IMR-90 (cell line): ENCODE results near the gene RASA1. TPM values are rescaled to one million over a fixed set of nuclear protein-coding genes. Genes with fewer than 3 reads are reported as not detected.

Experiments used
- ATAC-seq: fragments of 200-7000 bp; cut with Tn5 transposase; 2 replicates; pipeline ENCODE4 v1.9.1; 2020; ENCODE audit warnings: low read depth, mild to moderate bottlenecking, moderate library complexity
- BruUV-seq: library from RNA; stranded (reverse); fragments of 400-500 nt; replicated peaks from 2 replicates; lab custom pipeline; 2021; lab: Mats Ljungman, UMichigan
- CTCF ChIA-PET: fragments of 300-600 bp; formaldehyde crosslinking; extraction: SDS; loops from one replicate; lab custom pipeline; 2021; ENCODE audit warnings: antibody characterized with exemption; lab: Yijun Ruan, JAX
- POLR2A ChIA-PET: fragments of 300-600 bp; sonication (Branson Sonifier 250); formaldehyde crosslinking; loops from one replicate; lab custom pipeline; 2022; ENCODE audit warnings: antibody characterized with exemption; ENCODE audit not compliant: unreplicated experiment; lab: Charles Lee
- DNase-seq: peaks from one replicate; pipeline ENCODE4 v3.0.0; 2013
- H2AFZ ChIP-seq: replicated peaks from 2 replicates; pipeline ENCODE3; 2013; ENCODE audit warnings: low read length, mild to moderate bottlenecking; ENCODE audit not compliant: poor library complexity
- H2AK5ac ChIP-seq: 2 replicates; pipeline ENCODE4 v1.6.1; 2013; ENCODE audit warnings: low read depth, low read length, inconsistent platforms
- H2AK9ac ChIP-seq: replicated peaks from 2 replicates; pipeline ENCODE3; 2013; ENCODE audit warnings: mild to moderate bottlenecking, low read depth, low read length, moderate library complexity; ENCODE audit not compliant: poor library complexity
- H2BK120ac ChIP-seq: 2 replicates; pipeline ENCODE4 v1.6.1; 2013; ENCODE audit warnings: low read depth, low read length, inconsistent platforms
- H2BK15ac ChIP-seq: 3 replicates; pipeline ENCODE4 v1.6.1; 2013; ENCODE audit warnings: low read depth, low read length, inconsistent platforms
- H2BK20ac ChIP-seq: 2 replicates; pipeline ENCODE4 v1.6.1; 2013; ENCODE audit warnings: low read depth, mild to moderate bottlenecking, inconsistent platforms, low read length, moderate library complexity
- H2BK5ac ChIP-seq: 2 replicates; pipeline ENCODE4 v1.6.1; 2013; ENCODE audit warnings: mild to moderate bottlenecking, low read depth, low read length, inconsistent platforms; ENCODE audit not compliant: poor library complexity, severe bottlenecking
- H3K14ac ChIP-seq: replicated peaks from 2 replicates; pipeline ENCODE4 v1.6.1; 2013; ENCODE audit warnings: low read depth, low read length, inconsistent platforms
- H3K18ac ChIP-seq: 2 replicates; pipeline ENCODE4 v1.6.1; 2013; ENCODE audit warnings: low read depth, low read length, control low read depth
- H3K23ac ChIP-seq: 2 replicates; pipeline ENCODE4 v1.6.1; 2013; ENCODE audit warnings: low read depth, low read length, inconsistent platforms
- H3K27ac ChIP-seq: 2 replicates; pipeline ENCODE4 v1.5.1; 2013; ENCODE audit warnings: mild to moderate bottlenecking, control low read depth, low read length; ENCODE audit not compliant: insufficient read depth
- H3K27me3 ChIP-seq: 2 replicates; pipeline ENCODE4 v1.6.1; 2013; ENCODE audit warnings: low read length; ENCODE audit not compliant: control insufficient read depth, insufficient read depth
- H3K36me3 ChIP-seq: 2 replicates; pipeline ENCODE4 v1.6.1; 2013; ENCODE audit warnings: low read length, mixed read lengths; ENCODE audit not compliant: control insufficient read depth, insufficient read depth
- H3K4ac ChIP-seq: 2 replicates; pipeline ENCODE4 v1.6.1; 2013; ENCODE audit warnings: low read depth, low read length, inconsistent platforms
- H3K4me1 ChIP-seq: 2 replicates; pipeline ENCODE4 v1.6.1; 2013; ENCODE audit warnings: low read length, mixed read lengths; ENCODE audit not compliant: control insufficient read depth, insufficient read depth
- H3K4me2 ChIP-seq: 2 replicates; pipeline ENCODE4 v1.6.1; 2013; ENCODE audit warnings: low read depth, mild to moderate bottlenecking, control low read depth, low read length, moderate library complexity
- H3K4me3 ChIP-seq: 2 replicates; pipeline ENCODE4 v1.5.1; 2013; ENCODE audit warnings: low read depth, mild to moderate bottlenecking, control low read depth, low read length, moderate library complexity; ENCODE audit not compliant: insufficient read depth
- H3K56ac ChIP-seq: 2 replicates; pipeline ENCODE4 v1.6.1; 2013; ENCODE audit warnings: low read length, inconsistent platforms; ENCODE audit not compliant: insufficient read depth; ENCODE audit errors: extremely low read depth
- H3K79me1 ChIP-seq, 2 experiments: 2 replicates each; pipeline ENCODE4 v1.6.1; 2013; ENCODE audit warnings: low read length in 2 of 2, inconsistent platforms in 1 of 2, low read depth in 1 of 2
- H3K9ac ChIP-seq: 2 replicates; pipeline ENCODE4 v1.6.1; 2013; ENCODE audit warnings: low read depth, low read length, control low read depth
- H3K9me1 ChIP-seq: 2 replicates; pipeline ENCODE4 v1.6.1; 2013; ENCODE audit warnings: low read length, inconsistent platforms; ENCODE audit not compliant: insufficient read depth
- H3K9me3 ChIP-seq: 2 replicates; pipeline ENCODE4 v1.6.1; 2013; ENCODE audit warnings: low read length; ENCODE audit not compliant: control insufficient read depth, insufficient read depth
- H4K20me1 ChIP-seq: 2 replicates; pipeline ENCODE4 v1.6.1; 2013; ENCODE audit warnings: low read length, inconsistent platforms; ENCODE audit not compliant: insufficient read depth
- H4K5ac ChIP-seq: 2 replicates; pipeline ENCODE4 v1.6.1; 2013; ENCODE audit warnings: mild to moderate bottlenecking, low read depth, low read length, control low read depth
- H4K8ac ChIP-seq, 2 experiments: 2 replicates each; pipeline ENCODE4 v1.6.1; 2013; ENCODE audit warnings: low read depth in 2 of 2, low read length in 2 of 2, control low read depth in 1 of 2, inconsistent platforms in 1 of 2
- H4K91ac ChIP-seq: 2 replicates; pipeline ENCODE4 v1.6.1; 2013; ENCODE audit warnings: low read depth, low read length, inconsistent platforms; ENCODE audit not compliant: insufficient read depth
- CHD1 ChIP-seq: IDR thresholded peaks from 2 replicates; pipeline ENCODE4 v1.6.1; 2012; ENCODE audit warnings: low read depth, low read length, improper control_type of control experiment
- MAFK ChIP-seq: IDR thresholded peaks from 2 replicates; pipeline ENCODE4 v1.6.1; 2012; ENCODE audit warnings: low read depth, low read length, improper control_type of control experiment
- MAZ ChIP-seq: IDR thresholded peaks from 2 replicates; pipeline ENCODE4 v1.6.1; 2012; ENCODE audit warnings: low read depth, mild to moderate bottlenecking, low read length, improper control_type of control experiment, moderate library complexity, borderline replicate concordance
- MXI1 ChIP-seq: IDR thresholded peaks from 2 replicates; pipeline ENCODE4 v1.6.1; 2012; ENCODE audit warnings: low read depth, mild to moderate bottlenecking, low read length, moderate library complexity, borderline replicate concordance
- NFE2L2 ChIP-seq: fragments of 150-350 bp; IDR thresholded peaks from 2 replicates; pipeline ENCODE4 v1.6.1; 2016; ENCODE audit warnings: low read depth, mild to moderate bottlenecking, low read length
- RAD21 ChIP-seq: IDR thresholded peaks from 2 replicates; pipeline ENCODE4 v1.6.1; 2012; ENCODE audit warnings: low read length, improper control_type of control experiment
- RCOR1 ChIP-seq: IDR thresholded peaks from 2 replicates; pipeline ENCODE4 v1.6.1; 2012; ENCODE audit warnings: mild to moderate bottlenecking, low read length, improper control_type of control experiment; ENCODE audit not compliant: insufficient replicate concordance
- RFX5 ChIP-seq: IDR thresholded peaks from 2 replicates; pipeline ENCODE4 v1.8.0; 2012; ENCODE audit warnings: low read depth, mild to moderate bottlenecking, low read length, moderate library complexity
- SMC3 ChIP-seq: fragments of 150-350 bp; IDR thresholded peaks from 2 replicates; pipeline ENCODE4 v1.6.1; 2016; ENCODE audit warnings: low read depth, mild to moderate bottlenecking, antibody characterized with exemption, low read length, moderate library complexity
- WGBS, 2 experiments: methylation state at CpG; one replicate each; pipeline versions ENCODE4 v1.1.5 to v1.1.7; 2013; ENCODE audit warnings: missing lambda C conversion rate in 2 of 2; ENCODE audit not compliant: insufficient read length in 1 of 2; ENCODE audit errors: extremely low coverage in 2 of 2; 5-methylcytosine and 5-hydroxymethylcytosine counted together
- dilution Hi-C: fragments of 300-500 bp; cut with HindIII; formaldehyde crosslinking; loops from one replicate; pipeline ENCODE4 v1.14.3; 2018; ENCODE audit warnings: low sequenced_read_pairs; ENCODE audit not compliant: unreplicated experiment
- in situ Hi-C: fragments of 300-500 bp; cut with MboI; formaldehyde crosslinking; loops from 3 replicates; pipeline ENCODE4 v1.14.3; 2019; ENCODE audit warnings: low sequenced_read_pairs, inconsistent platforms, mixed read lengths
- intact Hi-C: fragments of 100-400 bp; cut with micrococcal nuclease; formaldehyde crosslinking; loops from 2 replicates; pipeline ENCODE4 v1.10.0; 2022
- polyA plus RNA-seq, 3 experiments: library from polyadenylated mRNA; depleted of rRNA; stranded (reverse); fragments of >200 nt; gene quantifications; 2 replicates each; pipeline ENCODE4 v1.2.3, GENCODE V29; 2012; ENCODE audit warnings: low replicate concordance in 1 of 3
- total RNA-seq: library from RNA; depleted of rRNA; stranded (reverse); fragments of >200 nt; gene quantifications from 2 replicates; pipeline ENCODE4 v1.2.3, GENCODE V29; 2012
- TF ChIP-seq, protein P1 (sequence below): fragments of 150-350 bp; IDR thresholded peaks from 2 replicates; pipeline ENCODE4 v1.6.1; 2017; ENCODE audit warnings: mild to moderate bottlenecking, antibody characterized with exemption, low read length, low read depth
- TF ChIP-seq, protein P2 (sequence below): fragments of 150-350 bp; IDR thresholded peaks from 2 replicates; pipeline ENCODE4 v1.6.1; 2016; ENCODE audit warnings: low read depth, mild to moderate bottlenecking, low read length, moderate library complexity, borderline replicate concordance
- TF ChIP-seq, protein P3 (sequence below): conservative IDR thresholded peaks from 2 replicates; pipeline ENCODE4 v1.5.1; 2012; ENCODE audit warnings: mild to moderate bottlenecking, low read depth, low read length, improper control_type of control experiment

Gene RASA1
- total and polyA plus RNA-seq, 2 of the 4 experiments (the other 2 are of a cell fraction) = 37.6 to 45.7 TPM

DNA sequence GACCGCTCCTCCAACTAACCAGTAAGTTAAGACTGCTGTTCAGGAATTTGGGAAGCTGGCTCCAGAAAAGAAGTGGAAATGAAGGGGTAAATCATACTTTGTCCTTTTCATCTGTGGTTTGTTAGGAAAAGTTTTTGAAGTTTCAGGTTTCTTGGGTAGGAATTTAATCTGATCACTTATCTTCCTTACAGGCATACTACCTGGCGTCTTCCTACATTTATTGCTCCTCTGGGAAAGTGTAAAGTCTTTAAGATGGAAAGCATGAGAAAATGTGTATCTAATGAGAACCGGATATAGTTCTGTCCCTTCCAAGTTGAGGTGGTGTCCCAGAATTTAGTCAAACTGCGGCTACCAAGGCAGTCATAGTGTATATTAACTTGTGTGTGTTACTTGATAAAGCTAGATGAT, 1.3 kb downstream of the RASA1 start:
- Histone ChIP-seq H3K4ac (peak overlapping the region; percentile 98; the same call in 1 of the 2 replicates), H4K91ac (peak overlapping the region; percentile 35), H3K27me3 (no peaks in the 10 kb centered on the region), H2AFZ (peak overlapping the region; percentile 95), H3K9me1 (no peaks in the 10 kb centered on the region), H2BK120ac (peak overlapping the region; percentile 22; the same call in 1 of the 2 replicates), H2BK20ac (no peak overlapping the region), H4K8ac (no peak overlapping the region; a peak in 2 of 4 replicates), H2BK15ac (no peak overlapping the region), H3K36me3 (peaks cover under 1% of the 10 kb centered on the region), H3K9ac (peak overlapping the region; percentile 99), H3K23ac (peak overlapping the region; percentile 99), H3K4me1 (peaks cover 3% of the 10 kb centered on the region), H3K4me2 (peak overlapping the region; percentile 91), H2AK9ac (peak overlapping the region; percentile 95), H3K18ac (no peak overlapping the region), H3K4me3 (peak overlapping the region; percentile 90), H3K9me3 (no peaks in the 10 kb centered on the region), H3K79me1 (peaks cover 0 to 5% of the 10 kb centered on the region in 2 experiments; a peak in 2 of 4 replicates), H4K20me1 (peaks cover 10% of the 10 kb centered on the region), H3K56ac (peak overlapping the region; percentile 40), H4K5ac (no peak overlapping the region), H2BK5ac (peak overlapping the region; percentile 95), H3K14ac (peak overlapping the region; percentile 71), H2AK5ac (0 out of 2 replicates have a peak overlapping the region, but pooled peaks have one; percentile 0), H3K27ac (peak overlapping the region; percentile 98)
- CTCF ChIA-PET = interaction anchor here (0.7 to 3.8 kb wide), 2 partner anchors 131 to 199 kb away, joined by 3 to 15 read pairs; no protein-coding TSS in a partner anchor
- 0% methylated on average over 2 of the region's 4 CpGs; no CpG with 5 or more reads in 1 of the 2 experiments for WGBS, 2 experiments
- no TSS peak for BruUV-seq
- intact Hi-C loops = loop anchor here (1.0 to 5.0 kb wide), 3 partner anchors 114 to 142 kb away; no protein-coding TSS in a partner anchor
- in situ Hi-C loops = no loop called here
- dilution Hi-C loops = no loop called here
- POLR2A ChIA-PET = no interaction called here
- DNase-seq (no peak), ATAC-seq (no peak)
- TF ChIP-seq MXI1 = no peak
- TF ChIP-seq RCOR1 = no peak
- TF ChIP-seq, protein P1, sequence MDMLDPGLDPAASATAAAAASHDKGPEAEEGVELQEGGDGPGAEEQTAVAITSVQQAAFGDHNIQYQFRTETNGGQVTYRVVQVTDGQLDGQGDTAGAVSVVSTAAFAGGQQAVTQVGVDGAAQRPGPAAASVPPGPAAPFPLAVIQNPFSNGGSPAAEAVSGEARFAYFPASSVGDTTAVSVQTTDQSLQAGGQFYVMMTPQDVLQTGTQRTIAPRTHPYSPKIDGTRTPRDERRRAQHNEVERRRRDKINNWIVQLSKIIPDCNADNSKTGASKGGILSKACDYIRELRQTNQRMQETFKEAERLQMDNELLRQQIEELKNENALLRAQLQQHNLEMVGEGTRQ = no peak
- TF ChIP-seq MAZ = no peak
- TF ChIP-seq, protein P2, sequence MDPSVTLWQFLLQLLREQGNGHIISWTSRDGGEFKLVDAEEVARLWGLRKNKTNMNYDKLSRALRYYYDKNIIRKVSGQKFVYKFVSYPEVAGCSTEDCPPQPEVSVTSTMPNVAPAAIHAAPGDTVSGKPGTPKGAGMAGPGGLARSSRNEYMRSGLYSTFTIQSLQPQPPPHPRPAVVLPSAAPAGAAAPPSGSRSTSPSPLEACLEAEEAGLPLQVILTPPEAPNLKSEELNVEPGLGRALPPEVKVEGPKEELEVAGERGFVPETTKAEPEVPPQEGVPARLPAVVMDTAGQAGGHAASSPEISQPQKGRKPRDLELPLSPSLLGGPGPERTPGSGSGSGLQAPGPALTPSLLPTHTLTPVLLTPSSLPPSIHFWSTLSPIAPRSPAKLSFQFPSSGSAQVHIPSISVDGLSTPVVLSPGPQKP = no peak
- no peak for TF ChIP-seq SMC3
- TF ChIP-seq NFE2L2 = no peak
- no peak for TF ChIP-seq CHD1
- TF ChIP-seq MAFK = no peak
- TF ChIP-seq, protein P3, sequence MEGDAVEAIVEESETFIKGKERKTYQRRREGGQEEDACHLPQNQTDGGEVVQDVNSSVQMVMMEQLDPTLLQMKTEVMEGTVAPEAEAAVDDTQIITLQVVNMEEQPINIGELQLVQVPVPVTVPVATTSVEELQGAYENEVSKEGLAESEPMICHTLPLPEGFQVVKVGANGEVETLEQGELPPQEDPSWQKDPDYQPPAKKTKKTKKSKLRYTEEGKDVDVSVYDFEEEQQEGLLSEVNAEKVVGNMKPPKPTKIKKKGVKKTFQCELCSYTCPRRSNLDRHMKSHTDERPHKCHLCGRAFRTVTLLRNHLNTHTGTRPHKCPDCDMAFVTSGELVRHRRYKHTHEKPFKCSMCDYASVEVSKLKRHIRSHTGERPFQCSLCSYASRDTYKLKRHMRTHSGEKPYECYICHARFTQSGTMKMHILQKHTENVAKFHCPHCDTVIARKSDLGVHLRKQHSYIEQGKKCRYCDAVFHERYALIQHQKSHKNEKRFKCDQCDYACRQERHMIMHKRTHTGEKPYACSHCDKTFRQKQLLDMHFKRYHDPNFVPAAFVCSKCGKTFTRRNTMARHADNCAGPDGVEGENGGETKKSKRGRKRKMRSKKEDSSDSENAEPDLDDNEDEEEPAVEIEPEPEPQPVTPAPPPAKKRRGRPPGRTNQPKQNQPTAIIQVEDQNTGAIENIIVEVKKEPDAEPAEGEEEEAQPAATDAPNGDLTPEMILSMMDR = no peak
- no peak for TF ChIP-seq RFX5
- no peak for TF ChIP-seq RAD21
